OCI-LY1 (cell line): ENCODE results near the gene FGF4.

Experiments
- CTCF ChIP-seq: fragments of 200-600 bp; sonication (generic), shearing (Covaris generic); IDR thresholded peaks from 2 replicates; pipeline ENCODE4 v1.5.1; 2017; ENCODE audit warnings: mild to moderate bottlenecking, antibody characterized with exemption, low read length, moderate library complexity, mixed read lengths
- EZH2 ChIP-seq: fragments of 200-600 bp; sonication (generic), shearing (Covaris generic); IDR thresholded peaks from 2 replicates; pipeline ENCODE4 v1.8.0; 2017; ENCODE audit warnings: borderline replicate concordance, mixed run types, mild to moderate bottlenecking, antibody characterized with exemption, low read length, moderate library complexity, mixed read lengths

GRCh38 chr11:69750875-69751597, 24.1 kb downstream of the FGF4 start:
- no peak for TF ChIP-seq CTCF
- TF ChIP-seq EZH2: no peak
